Ishikawa (cell line): Measurements from ENCODE around the gene SUPT7L.

Experiments used
- CEBPB ChIP-seq: IDR thresholded peaks from 2 replicates; pipeline ENCODE4 v1.6.1; 2012
- CREB1 ChIP-seq: IDR thresholded peaks from 2 replicates; pipeline ENCODE4 v1.6.1; 2012; ENCODE audit warnings: low read depth
- EGR1 ChIP-seq: IDR thresholded peaks from 2 replicates; pipeline ENCODE4 v1.6.1; 2012
- EP300 ChIP-seq: IDR thresholded peaks from 2 replicates; pipeline ENCODE4 v1.6.1; 2012; ENCODE audit warnings: borderline replicate concordance
- FOXM1 ChIP-seq: IDR thresholded peaks from 2 replicates; pipeline ENCODE4 v1.6.1; 2012; ENCODE audit warnings: low read depth, borderline replicate concordance
- NFIC ChIP-seq: IDR thresholded peaks from 2 replicates; pipeline ENCODE4 v1.6.1; 2012
- RAD21 ChIP-seq: IDR thresholded peaks from 2 replicates; pipeline ENCODE4 v1.6.1; 2012; ENCODE audit warnings: low read depth
- TAF1 ChIP-seq: IDR thresholded peaks from 2 replicates; pipeline ENCODE4 v1.6.1; 2012; ENCODE audit warnings: low read depth, mild to moderate bottlenecking
- TCF12 ChIP-seq: IDR thresholded peaks from 2 replicates; pipeline ENCODE4 v1.6.1; 2012; ENCODE audit warnings: low read depth
- TEAD4 ChIP-seq: IDR thresholded peaks from 2 replicates; pipeline ENCODE4 v1.6.1; 2012
- USF1 ChIP-seq: IDR thresholded peaks from 2 replicates; pipeline ENCODE4 v1.6.1; 2012
- YY1 ChIP-seq: IDR thresholded peaks from 2 replicates; pipeline ENCODE4 v1.6.1; 2012; ENCODE audit warnings: low read depth
- ZBTB7A ChIP-seq: IDR thresholded peaks from 2 replicates; pipeline ENCODE4 v1.6.1; 2012; ENCODE audit warnings: low read depth
- TF ChIP-seq, protein P1 (sequence below): IDR thresholded peaks from 2 replicates; pipeline ENCODE4 v1.6.1; 2012; ENCODE audit warnings: low read depth, mild to moderate bottlenecking
- TF ChIP-seq, protein P2 (sequence below): IDR thresholded peaks from 2 replicates; pipeline ENCODE4 v1.6.1; 2012

The SUPT7L gene

DNA sequence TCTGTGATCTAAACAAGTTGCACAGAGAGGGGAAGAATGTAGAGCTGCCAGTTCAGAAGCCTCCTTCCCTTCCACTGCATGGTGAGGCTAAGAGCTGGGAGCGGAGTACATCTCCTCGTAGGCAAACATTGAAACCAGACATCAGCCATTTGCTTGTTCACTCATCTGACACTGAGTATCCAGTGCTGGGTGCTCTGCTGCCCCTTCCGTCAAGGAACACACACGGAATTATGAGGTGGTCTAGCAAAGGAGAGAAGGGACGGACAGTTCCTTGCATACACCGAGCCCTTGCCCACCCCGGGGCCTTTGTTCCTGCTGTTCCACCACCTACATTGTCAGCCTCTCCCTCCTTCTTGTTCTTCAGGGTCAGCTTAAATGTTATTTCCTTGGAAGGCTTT is 44.8 kb upstream of the SUPT7L start:
- TF ChIP-seq, protein P1, sequence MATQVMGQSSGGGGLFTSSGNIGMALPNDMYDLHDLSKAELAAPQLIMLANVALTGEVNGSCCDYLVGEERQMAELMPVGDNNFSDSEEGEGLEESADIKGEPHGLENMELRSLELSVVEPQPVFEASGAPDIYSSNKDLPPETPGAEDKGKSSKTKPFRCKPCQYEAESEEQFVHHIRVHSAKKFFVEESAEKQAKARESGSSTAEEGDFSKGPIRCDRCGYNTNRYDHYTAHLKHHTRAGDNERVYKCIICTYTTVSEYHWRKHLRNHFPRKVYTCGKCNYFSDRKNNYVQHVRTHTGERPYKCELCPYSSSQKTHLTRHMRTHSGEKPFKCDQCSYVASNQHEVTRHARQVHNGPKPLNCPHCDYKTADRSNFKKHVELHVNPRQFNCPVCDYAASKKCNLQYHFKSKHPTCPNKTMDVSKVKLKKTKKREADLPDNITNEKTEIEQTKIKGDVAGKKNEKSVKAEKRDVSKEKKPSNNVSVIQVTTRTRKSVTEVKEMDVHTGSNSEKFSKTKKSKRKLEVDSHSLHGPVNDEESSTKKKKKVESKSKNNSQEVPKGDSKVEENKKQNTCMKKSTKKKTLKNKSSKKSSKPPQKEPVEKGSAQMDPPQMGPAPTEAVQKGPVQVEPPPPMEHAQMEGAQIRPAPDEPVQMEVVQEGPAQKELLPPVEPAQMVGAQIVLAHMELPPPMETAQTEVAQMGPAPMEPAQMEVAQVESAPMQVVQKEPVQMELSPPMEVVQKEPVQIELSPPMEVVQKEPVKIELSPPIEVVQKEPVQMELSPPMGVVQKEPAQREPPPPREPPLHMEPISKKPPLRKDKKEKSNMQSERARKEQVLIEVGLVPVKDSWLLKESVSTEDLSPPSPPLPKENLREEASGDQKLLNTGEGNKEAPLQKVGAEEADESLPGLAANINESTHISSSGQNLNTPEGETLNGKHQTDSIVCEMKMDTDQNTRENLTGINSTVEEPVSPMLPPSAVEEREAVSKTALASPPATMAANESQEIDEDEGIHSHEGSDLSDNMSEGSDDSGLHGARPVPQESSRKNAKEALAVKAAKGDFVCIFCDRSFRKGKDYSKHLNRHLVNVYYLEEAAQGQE, result no peak
- TF ChIP-seq TEAD4 (no peak), NFIC (no peak), CEBPB (no peak), CREB1 (no peak), RAD21 (no peak), EGR1 (no peak), ZBTB7A (no peak), USF1 (no peak), FOXM1 (no peak)

- TF ChIP-seq ZBTB7A (no peak), EP300 (no peak), EGR1 (no peak), TAF1 (no peak), RAD21 (no peak), CREB1 (no peak), FOXM1 (no peak), NFIC (no peak), YY1 (no peak), USF1 (no peak), TEAD4 (no peak), TCF12 (no peak), CEBPB (no peak)
- TF ChIP-seq, protein P1, result no peak
- TF ChIP-seq, protein P2, sequence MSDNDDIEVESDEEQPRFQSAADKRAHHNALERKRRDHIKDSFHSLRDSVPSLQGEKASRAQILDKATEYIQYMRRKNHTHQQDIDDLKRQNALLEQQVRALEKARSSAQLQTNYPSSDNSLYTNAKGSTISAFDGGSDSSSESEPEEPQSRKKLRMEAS, result no peak
Observed at GRCh38 chr2:27707462-27708256, 44.2 kb upstream of the SUPT7L start.

DNA sequence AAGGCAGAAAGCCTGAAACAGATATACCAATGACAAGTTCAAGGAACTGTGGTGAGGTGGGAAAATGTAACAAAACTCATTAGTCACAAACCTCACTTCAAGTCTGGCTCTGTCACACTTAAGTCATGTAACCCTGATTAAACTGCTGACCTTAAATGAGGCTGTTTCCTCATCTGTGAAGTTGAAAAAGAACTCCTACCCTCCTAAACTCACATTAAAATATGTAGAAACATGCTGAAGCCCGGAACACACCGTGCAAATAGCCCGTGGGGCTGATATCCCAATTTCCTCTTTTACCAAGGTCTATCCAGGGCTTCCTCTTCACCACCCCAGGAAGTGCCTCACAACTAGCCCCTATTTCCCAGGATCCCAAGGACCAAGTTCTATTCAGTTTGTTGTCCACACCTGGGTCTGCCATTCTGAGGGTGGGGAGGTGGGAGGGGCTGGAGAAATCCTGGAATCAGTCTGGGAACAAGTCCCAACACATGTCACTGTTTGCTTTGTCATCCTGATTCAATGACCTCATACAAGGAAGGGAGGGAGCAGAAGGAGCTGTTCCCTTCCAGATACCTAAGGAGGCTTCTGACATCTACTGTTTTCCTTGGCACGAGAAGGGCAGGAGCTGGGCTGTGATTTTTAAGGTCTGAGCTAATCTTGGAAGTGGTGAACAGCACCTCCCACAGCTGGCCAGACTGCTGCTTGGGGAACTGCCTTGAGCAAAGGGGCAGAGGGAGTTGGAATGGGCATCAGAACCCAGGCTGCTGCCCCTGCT is 42.6 kb upstream of the SUPT7L start:
- TF ChIP-seq NFIC (peak; percentile 55), RAD21 (0 out of 2 replicates have a peak, but pooled peaks have one; percentile 2), TCF12 (no peak), USF1 (no peak), ZBTB7A (no peak)
- TF ChIP-seq, protein P2, result no peak

GRCh38 chr2:27704342-27704876 is 41.0 kb upstream of the SUPT7L start:
- TF ChIP-seq USF1, result no peak
- TF ChIP-seq, protein P1, result no peak
- no peak for TF ChIP-seq CREB1
- no peak for TF ChIP-seq TEAD4
- no peak for TF ChIP-seq EGR1
- TF ChIP-seq, protein P2, result no peak
- TF ChIP-seq YY1, result no peak
- TF ChIP-seq TAF1, result no peak
- no peak for TF ChIP-seq NFIC
- no peak for TF ChIP-seq TCF12
- TF ChIP-seq EP300, result no peak
- TF ChIP-seq RAD21, result no peak
- no peak for TF ChIP-seq FOXM1
